ENCODE measurements around the gene KCP.
A peak's percentile ranks its signal among the peaks of the same experiment; 100 is the strongest.

DNA sequence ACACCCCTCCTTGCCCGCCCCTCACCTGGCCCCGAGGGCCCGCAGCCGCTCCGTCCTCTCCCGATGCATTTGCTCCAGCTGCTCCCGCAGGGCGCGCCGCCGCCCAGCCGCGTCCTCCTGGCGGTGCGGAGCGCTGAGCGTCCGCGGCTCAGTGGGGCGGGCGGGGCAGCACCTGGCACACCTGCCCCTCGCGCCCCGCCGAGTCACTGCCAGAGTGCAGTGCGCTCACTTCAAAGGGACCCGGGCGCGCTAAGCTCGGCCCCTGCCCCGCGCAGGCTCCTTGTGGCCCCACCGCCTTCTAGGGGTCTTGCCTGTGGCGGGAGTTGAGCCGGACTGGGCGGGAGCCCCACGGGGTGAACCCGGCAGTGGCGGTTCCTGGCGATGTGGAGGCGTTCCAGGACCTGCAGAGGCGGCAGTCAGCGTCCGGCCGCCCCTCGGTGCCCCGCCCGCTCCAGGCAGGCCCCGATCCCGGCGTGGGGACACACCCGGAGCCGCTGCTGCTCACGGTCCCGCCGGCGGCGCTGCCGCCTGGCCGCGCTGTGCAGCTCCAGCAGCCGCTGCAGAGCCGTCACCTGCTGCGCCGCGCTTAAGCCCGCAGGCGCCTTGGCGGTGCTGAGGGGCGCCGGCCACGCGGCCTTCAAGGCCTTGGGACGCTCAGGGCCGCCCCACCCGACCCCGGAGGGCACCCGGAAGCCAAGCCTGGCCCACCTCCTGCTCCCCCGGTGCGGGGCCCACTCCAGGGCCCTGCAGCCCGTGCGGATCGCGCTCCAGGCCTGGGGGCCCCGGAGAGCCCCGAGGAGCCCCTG is 41.2 kb downstream of the KCP start:
- TF ChIP-seq CTCF (IDR thresholded peaks at IDR 0.05) (peak; percentile 74), ZFX (IDR thresholded peaks at IDR 0.05; ENCODE audit: borderline replicate concordance) (no peak)

Data from 22Rv1 (cell line).